Measurements from ENCODE around the gene C2orf78. TPM values are rescaled to one million over a fixed set of nuclear protein-coding genes. Genes with fewer than 3 reads are reported as not detected.
"Not testable (repeated sequence)": the region's sequence is repeated elsewhere in the genome, so short reads cannot be mapped to it uniquely, and the experiment has no call there.

The C2orf78 gene
- polyA plus RNA-seq, 1 of the 3 experiments (the other 2 are of a cell fraction): 0.02 TPM

GRCh38 chr2:73746877-73747208 is 37.1 kb upstream of the C2orf78 start:
- ChIA-PET CTCF (interaction anchor here (1.3 to 2.3 kb wide), 2 partner anchors 9 to 33 kb away, joined by 3 to 8 read pairs; partner anchors contain the start of genes DUSP11 and TPRKB), POLR2A (interaction anchor here (0.9 kb wide), 1 partner anchor 9 kb away, joined by 3 read pairs; no protein-coding TSS in a partner anchor)
- no peak overlapping the region for H3K4me2 ChIP-seq
- H2AFZ ChIP-seq (ENCODE audit: low read depth): no peak overlapping the region
- H3F3A ChIP-seq (replicated peaks; ENCODE audit: insufficient read depth): no peaks in the 10 kb centered on the region
- H3K9me3 ChIP-seq: no peaks in the 10 kb centered on the region
- no peak for DNase-seq
- WGBS (ENCODE audit: low lambda C conversion rate): 92% methylated on average over 3 of the region's 3 CpGs
- H3K27me3 ChIP-seq (ENCODE audit: insufficient read depth): no peaks in the 10 kb centered on the region
- no peak for TF ChIP-seq RCOR1 (IDR thresholded peaks at IDR 0.05; ENCODE audit: low read length)
- TF ChIP-seq YY1 (IDR thresholded peaks at IDR 0.05; ENCODE audit: low read depth): no peak
- TF ChIP-seq GATA2 (CRISPR knock-in tag; IDR thresholded peaks at IDR 0.05): no peak
- no peak for TF ChIP-seq MEF2A (IDR thresholded peaks at IDR 0.05; ENCODE audit: borderline replicate concordance, low read depth)
- no peaks in the 10 kb centered on the region for H3K9me2 ChIP-seq
- no peaks in the 10 kb centered on the region for H4K20me1 ChIP-seq (ENCODE audit: insufficient read depth)
- H3K79me2 ChIP-seq (ENCODE audit: insufficient read depth): no peaks in the 10 kb centered on the region
- no peak overlapping the region for H3K27ac ChIP-seq (ENCODE audit: low read depth in 2 of 2, low read length in 1 of 2)
- H3K4me3 ChIP-seq (ENCODE audit: low read depth in 2 of 2, low read length in 1 of 2): no peak overlapping the region
- no peak overlapping the region for H3K9ac ChIP-seq
- no peaks in the 10 kb centered on the region for H3K4me1 ChIP-seq (ENCODE audit: control insufficient read depth in 1 of 2, insufficient read depth in 2 of 2, low read depth in 1 of 2, low read length in 1 of 2)
- H3K36me3 ChIP-seq (replicated peaks in 1 of 2; ENCODE audit: control insufficient read depth in 1 of 2, insufficient read depth in 2 of 2, low read length in 1 of 2): peaks cover 11 to 25% of the 10 kb centered on the region in 2 experiments

- Histone ChIP-seq H4K20me1 (ENCODE audit: insufficient read depth) (no peaks in the 10 kb centered on the region), H3F3A (replicated peaks; ENCODE audit: insufficient read depth) (no peaks in the 10 kb centered on the region), H3K79me2 (ENCODE audit: insufficient read depth) (no peaks in the 10 kb centered on the region), H3K27ac (ENCODE audit: low read depth in 2 of 2, low read length in 1 of 2) (no peak overlapping the region), H3K4me2 (no peak overlapping the region), H3K9ac (no peak overlapping the region), H3K9me3 (no peaks in the 10 kb centered on the region), H3K4me1 (ENCODE audit: control insufficient read depth in 1 of 2, insufficient read depth in 2 of 2, low read depth in 1 of 2, low read length in 1 of 2) (no peaks in the 10 kb centered on the region), H3K36me3 (replicated peaks in 1 of 2; ENCODE audit: control insufficient read depth in 1 of 2, insufficient read depth in 2 of 2, low read length in 1 of 2) (peaks cover 14 to 38% of the 10 kb centered on the region in 2 experiments), H3K27me3 (ENCODE audit: insufficient read depth) (no peaks in the 10 kb centered on the region), H3K9me2 (no peaks in the 10 kb centered on the region), H2AFZ (ENCODE audit: low read depth) (no peak overlapping the region), H3K4me3 (ENCODE audit: low read depth in 2 of 2, low read length in 1 of 2) (no peak overlapping the region)
- WGBS (ENCODE audit: low lambda C conversion rate): 100% methylated on average over 2 of the region's 2 CpGs
- TF ChIP-seq ZBTB33 (IDR thresholded peaks at IDR 0.05; ENCODE audit: borderline replicate concordance, low read depth): no peak
- no peak for TF ChIP-seq CHD2 (IDR thresholded peaks at IDR 0.05; ENCODE audit: low read length, partially characterized antibody)
- TF ChIP-seq PBX3 (IDR thresholded peaks at IDR 0.05): no peak
- no peak for TF ChIP-seq EZH2phosphoT487 (IDR thresholded peaks at IDR 0.05; ENCODE audit: borderline replicate concordance, low read depth)
- no peak for TF ChIP-seq POLR2AphosphoS5 (IDR thresholded peaks at IDR 0.05; ENCODE audit: low read depth, low read length)
- TF ChIP-seq NFIC (IDR thresholded peaks at IDR 0.05; ENCODE audit: borderline replicate concordance): no peak
- TF ChIP-seq EP300 (IDR thresholded peaks at IDR 0.05; ENCODE audit: borderline replicate concordance in 1 of 2, low read depth in 1 of 2, low read length in 1 of 2): no peak
- ChIA-PET POLR2A (interaction anchor here (1.4 kb wide), 1 partner anchor 12 kb away, joined by 5 read pairs; the partner anchor contains the start of gene TPRKB), CTCF (interaction anchor here (0.7 to 0.8 kb wide), 2 partner anchors 14 to 75 kb away, joined by 3 read pairs; no protein-coding TSS in a partner anchor)
- no peak for DNase-seq
These were observed 34.7 kb upstream of the C2orf78 start for GRCh38 chr2:73749314-73749713.

GRCh38 chr2:73754332-73754731 is 29.7 kb upstream of the C2orf78 start:
- H3K4me1 ChIP-seq (ENCODE audit: control insufficient read depth in 1 of 2, insufficient read depth in 2 of 2, low read depth in 1 of 2, low read length in 1 of 2); POLR2A ChIA-PET; H3K4me2 ChIP-seq; H3K4me3 ChIP-seq (ENCODE audit: low read depth in 2 of 2, low read length in 1 of 2); H3K79me2 ChIP-seq (ENCODE audit: insufficient read depth); H3F3A ChIP-seq (replicated peaks; ENCODE audit: insufficient read depth); H4K20me1 ChIP-seq (ENCODE audit: insufficient read depth); H3K27me3 ChIP-seq (ENCODE audit: insufficient read depth); H3K9ac ChIP-seq; H3K27ac ChIP-seq (ENCODE audit: low read depth in 2 of 2, low read length in 1 of 2); CTCF ChIA-PET; DNase-seq; H3K9me2 ChIP-seq; H2AFZ ChIP-seq (ENCODE audit: low read depth); H3K9me3 ChIP-seq: not testable (repeated sequence)
- 80% methylated on average over 7 of the region's 7 CpGs for WGBS (ENCODE audit: low lambda C conversion rate)
- H3K36me3 ChIP-seq (replicated peaks in 1 of 2; ENCODE audit: control insufficient read depth in 1 of 2, insufficient read depth in 2 of 2, low read length in 1 of 2): peaks cover 34 to 42% of the 10 kb centered on the region in 2 experiments
